GM21447 (cell line): ENCODE results near the gene PPM1L.

Source experiments
- ATAC-seq: cut with Tn5 transposase; IDR thresholded peaks from one replicate; pipeline ENCODE4 v1.9.1; 2021; ENCODE audit not compliant: unreplicated experiment

The PPM1L gene

GRCh38 chr3:160806686-160807085 is 50.7 kb downstream of the PPM1L start:
- ATAC-seq: no peak

- ATAC-seq: no peak
Observed at GRCh38 chr3:160808838-160809237, 52.8 kb downstream of the PPM1L start.

DNA sequence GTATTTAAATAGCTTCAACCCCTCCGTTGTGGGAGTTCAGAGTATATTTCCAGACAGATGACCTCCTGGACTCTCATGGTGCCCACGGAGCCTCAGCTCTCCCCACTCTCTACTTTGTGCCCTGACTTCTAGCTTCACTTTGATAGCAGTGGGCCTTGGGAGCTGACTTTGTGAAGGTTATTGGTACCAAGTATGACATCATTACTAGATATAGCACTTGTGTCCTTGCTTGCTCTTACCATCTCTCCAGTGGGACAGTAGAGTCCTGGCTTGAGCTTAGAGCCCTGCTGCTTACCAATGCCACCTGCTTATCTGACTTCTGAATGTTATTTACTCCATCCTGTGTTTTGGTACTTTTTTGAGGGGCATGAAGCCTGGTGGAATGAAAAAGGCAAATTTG is 53.4 kb downstream of the PPM1L start:
- no peak for ATAC-seq

GRCh38 chr3:160810362-160811236 is 54.6 kb downstream of the PPM1L start:
- ATAC-seq: no peak

- ATAC-seq: no peak
Observed at GRCh38 chr3:160811237-160811548, 55.2 kb downstream of the PPM1L start.

- no peak for ATAC-seq
Observed at GRCh38 chr3:160812304-160812703, 56.3 kb downstream of the PPM1L start.

GRCh38 chr3:160815280-160815679 is 59.2 kb downstream of the PPM1L start:
- ATAC-seq: no peak

GRCh38 chr3:160820022-160820421 is 64.0 kb downstream of the PPM1L start:
- ATAC-seq: no peak

DNA sequence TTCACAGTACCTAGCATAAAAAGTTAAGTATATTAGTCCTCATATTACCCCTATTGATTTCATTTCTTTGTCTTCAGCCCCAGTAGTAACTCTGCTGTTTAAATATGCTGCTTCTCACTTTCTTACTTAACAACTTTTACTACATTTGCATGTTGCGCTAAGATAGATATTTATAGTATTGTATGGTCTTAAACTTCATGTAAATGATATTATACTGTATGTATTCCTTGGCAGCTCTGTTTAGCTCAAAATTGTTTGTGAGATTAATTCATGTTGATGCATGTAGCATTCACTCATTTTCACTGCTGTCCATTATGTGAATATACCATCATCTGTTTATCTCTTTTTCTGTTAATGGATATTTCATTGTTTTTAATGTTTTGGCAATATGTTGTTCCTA is 64.4 kb downstream of the PPM1L start:
- ATAC-seq: no peak

DNA sequence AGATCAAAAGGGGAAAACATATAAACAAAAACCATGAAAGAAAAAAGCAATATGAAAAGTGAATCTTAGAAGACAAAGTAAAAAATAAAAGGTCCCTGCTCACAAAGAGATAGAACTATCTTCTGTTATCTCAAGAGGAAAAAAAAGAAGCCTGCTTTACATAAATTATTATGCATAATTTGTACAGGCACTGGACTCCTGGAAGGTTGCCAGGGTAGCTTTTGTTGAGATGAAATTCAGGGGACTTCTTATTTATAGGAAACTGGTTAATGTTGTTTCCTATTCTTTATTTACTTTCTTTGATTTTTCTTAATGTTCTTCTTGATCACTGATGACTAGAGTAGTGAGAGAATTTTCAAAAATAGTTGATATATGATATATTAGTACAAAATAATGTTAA is 66.9 kb downstream of the PPM1L start:
- no peak for ATAC-seq

GRCh38 chr3:160825311-160825800 is 69.3 kb downstream of the PPM1L start:
- no peak for ATAC-seq

- ATAC-seq: no peak
Observed at GRCh38 chr3:160826408-160826807, 70.4 kb downstream of the PPM1L start.

DNA sequence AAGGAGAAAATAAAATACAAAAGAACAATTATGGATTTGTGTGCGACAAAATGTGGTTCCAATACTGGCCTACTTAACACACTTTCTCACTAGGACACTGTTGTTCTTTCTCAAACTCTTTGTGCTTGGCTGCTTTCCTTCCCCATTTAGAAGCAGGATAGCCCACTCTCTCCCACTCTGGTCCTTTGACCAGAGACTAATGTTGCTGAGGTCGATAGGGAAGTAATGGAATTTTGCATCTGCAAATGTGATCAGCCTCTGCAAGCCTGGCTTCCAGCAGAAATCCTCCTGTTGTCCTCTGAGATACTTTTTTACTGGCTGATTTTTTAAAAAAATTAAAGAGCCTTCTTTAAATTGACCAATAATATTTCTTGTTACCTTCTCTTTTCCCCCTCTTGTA is 71.0 kb downstream of the PPM1L start:
- no peak for ATAC-seq

GRCh38 chr3:160827516-160827915 is 71.5 kb downstream of the PPM1L start:
- no peak for ATAC-seq

DNA sequence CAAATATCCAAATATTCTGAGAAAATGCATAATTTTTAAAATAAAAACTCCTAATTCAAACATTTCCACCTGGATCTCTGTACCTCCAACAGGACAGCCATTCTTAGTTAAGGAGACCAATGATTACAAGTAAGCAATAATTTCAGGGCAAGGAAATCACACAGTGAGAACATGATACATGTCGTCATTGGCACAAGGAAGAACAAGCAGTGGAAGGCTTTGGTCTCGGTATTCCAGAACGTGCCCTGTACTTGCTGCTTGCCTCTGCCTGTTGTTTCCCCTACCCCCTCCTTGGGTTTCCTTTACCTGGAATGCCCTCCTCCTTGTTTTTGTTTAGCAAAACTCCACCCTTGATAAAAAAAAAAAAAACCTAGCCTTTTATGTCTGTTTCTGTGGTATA is 72.8 kb downstream of the PPM1L start:
- ATAC-seq: no peak

- no peak for ATAC-seq
Observed at GRCh38 chr3:160829486-160830009, 73.5 kb downstream of the PPM1L start.

DNA sequence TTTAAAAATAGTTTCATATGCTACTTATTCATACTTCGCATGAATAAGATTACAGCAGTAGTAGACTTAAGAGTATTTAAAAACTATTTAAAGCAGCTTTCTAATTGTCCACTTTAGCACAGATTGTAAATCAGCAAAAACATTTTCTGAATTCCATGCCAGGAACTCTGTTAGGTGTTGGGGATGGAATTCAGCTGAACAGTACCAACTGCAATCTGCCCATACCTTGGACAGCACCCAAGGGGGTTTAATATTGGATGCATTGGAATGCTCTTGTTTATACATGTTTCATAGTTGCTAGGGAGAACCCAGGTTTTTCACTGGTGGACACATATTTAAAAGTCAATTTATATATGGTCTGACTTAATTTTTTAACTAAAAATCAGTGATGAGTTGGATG is 74.8 kb downstream of the PPM1L start:
- no peak for ATAC-seq

GRCh38 chr3:160831401-160831800 is 75.4 kb downstream of the PPM1L start:
- ATAC-seq: no peak

DNA sequence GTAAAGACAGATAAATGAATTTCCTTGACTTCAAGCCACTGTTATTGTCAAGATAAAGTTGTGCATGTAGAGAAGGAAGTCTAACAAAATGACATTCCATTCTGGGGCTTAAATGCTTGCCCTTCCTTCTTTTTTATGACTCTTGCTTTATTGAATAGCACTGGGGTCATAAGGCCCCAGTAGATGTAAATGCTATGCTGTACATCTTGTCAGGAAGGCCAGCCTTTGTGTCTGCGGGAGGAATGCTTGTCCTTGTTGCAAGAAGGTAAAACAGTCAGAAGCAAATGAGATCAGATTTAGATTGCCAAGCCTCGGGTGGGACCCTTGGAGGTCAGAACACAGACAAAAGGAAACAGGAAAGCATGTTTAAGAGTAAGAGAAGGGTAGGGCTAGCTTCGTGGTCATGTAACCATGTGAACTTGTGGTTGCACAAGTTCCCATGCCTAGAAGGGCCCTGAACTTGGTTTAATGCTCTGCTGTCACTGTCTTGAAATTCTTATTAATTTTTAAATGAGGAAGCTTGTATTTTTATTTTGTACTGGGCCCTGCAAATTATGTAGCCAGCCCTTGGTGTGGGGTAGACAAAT is 81.5 kb downstream of the PPM1L start:
- ATAC-seq: no peak

DNA sequence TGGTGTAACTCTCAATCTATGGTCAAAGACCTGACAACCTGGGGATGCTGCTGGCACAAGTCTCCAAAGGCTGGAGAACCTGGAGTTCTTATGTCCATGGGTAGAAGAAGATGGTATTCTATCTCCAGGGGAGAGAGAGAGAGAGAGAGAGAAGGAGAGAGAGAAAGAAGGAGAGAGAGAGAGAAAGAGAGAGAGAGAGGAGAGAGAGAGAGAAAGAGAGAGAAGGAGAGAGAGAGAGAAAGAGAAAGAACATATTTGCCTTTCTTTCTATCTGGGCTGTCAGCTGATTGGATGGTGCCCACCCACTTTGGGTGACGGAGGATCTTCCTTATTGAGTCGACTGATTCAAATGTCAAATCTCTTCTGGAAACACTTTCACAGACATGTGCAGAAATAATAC is 84.6 kb downstream of the PPM1L start:
- no peak for ATAC-seq

DNA sequence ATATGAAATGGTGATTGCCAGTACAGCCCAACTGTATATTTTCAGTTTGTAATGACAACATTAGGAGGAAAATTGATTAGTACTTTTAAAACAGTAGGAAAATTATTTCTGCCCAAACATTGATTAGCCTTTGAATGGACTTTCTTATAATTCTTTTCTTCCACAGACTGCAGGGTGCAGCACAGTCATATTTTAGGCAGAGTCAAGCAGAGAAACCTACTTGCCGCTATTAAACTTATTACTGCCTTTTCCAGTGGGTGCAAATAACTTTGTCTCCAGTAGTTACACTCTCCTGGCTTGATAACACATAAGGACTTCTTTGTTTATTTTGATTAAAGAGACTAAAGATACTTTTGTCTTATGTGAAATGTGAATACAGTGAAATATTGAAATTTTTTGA is 85.4 kb downstream of the PPM1L start:
- ATAC-seq: no peak
